Measurements from ENCODE around the gene GAB1.

Gene GAB1

GRCh38 chr4:143336781-143337599 lies at the start of gene GAB1:
Gene GAB1, plus strand, starts transcription at chr4:143336876. Its CDS starts 313 bp downstream, at chr4:143337189.
- DNase-seq (ENCODE audit: low read depth, low spot score): no peak

GRCh38 chr4:143287572-143287923 lies 49.1 kb upstream of the GAB1 start:
- DNase-seq (ENCODE audit: low read depth, low spot score): no peak

GRCh38 chr4:143288171-143288570 lies 48.5 kb upstream of the GAB1 start:
- DNase-seq (ENCODE audit: low read depth, low spot score): no peak

- DNase-seq (ENCODE audit: low read depth, low spot score): no peak
Measured at GRCh38 chr4:143289370-143289769, 47.3 kb upstream of the GAB1 start.

GRCh38 chr4:143291314-143291713 lies 45.4 kb upstream of the GAB1 start:
- DNase-seq (ENCODE audit: low read depth, low spot score): no peak

GRCh38 chr4:143292858-143293257 lies 43.8 kb upstream of the GAB1 start:
- no peak for DNase-seq (ENCODE audit: low read depth, low spot score)

- no peak for DNase-seq (ENCODE audit: low read depth, low spot score)
Measured at GRCh38 chr4:143294310-143294709, 42.4 kb upstream of the GAB1 start.

GRCh38 chr4:143294710-143295275 lies 41.9 kb upstream of the GAB1 start:
- no peak for DNase-seq (ENCODE audit: low read depth, low spot score)

GRCh38 chr4:143296397-143297067 lies 40.1 kb upstream of the GAB1 start:
- no peak for DNase-seq (ENCODE audit: low read depth, low spot score)

- no peak for DNase-seq (ENCODE audit: low read depth, low spot score)
Measured at GRCh38 chr4:143300860-143301259, 35.8 kb upstream of the GAB1 start.

GRCh38 chr4:143302536-143302935 lies 34.1 kb upstream of the GAB1 start:
- no peak for DNase-seq (ENCODE audit: low read depth, low spot score)

GRCh38 chr4:143306788-143307187 lies 29.9 kb upstream of the GAB1 start:
- DNase-seq (ENCODE audit: low read depth, low spot score): no peak

- DNase-seq (ENCODE audit: low read depth, low spot score): no peak
Measured at GRCh38 chr4:143307531-143307930, 29.1 kb upstream of the GAB1 start.

GRCh38 chr4:143308377-143308776 lies 28.3 kb upstream of the GAB1 start:
- no peak for DNase-seq (ENCODE audit: low read depth, low spot score)

GRCh38 chr4:143311924-143312323 lies 24.8 kb upstream of the GAB1 start:
- no peak for DNase-seq (ENCODE audit: low read depth, low spot score)

GRCh38 chr4:143313521-143313920 lies 23.2 kb upstream of the GAB1 start:
- no peak for DNase-seq (ENCODE audit: low read depth, low spot score)

- no peak for DNase-seq (ENCODE audit: low read depth, low spot score)
Measured at GRCh38 chr4:143313996-143314395, 22.7 kb upstream of the GAB1 start.

- no peak for DNase-seq (ENCODE audit: low read depth, low spot score)
Measured at GRCh38 chr4:143320113-143320512, 16.6 kb upstream of the GAB1 start.

- no peak for DNase-seq (ENCODE audit: low read depth, low spot score)
Measured at GRCh38 chr4:143326735-143327134, 9.9 kb upstream of the GAB1 start.

GRCh38 chr4:143329985-143330384 lies 6.7 kb upstream of the GAB1 start:
- DNase-seq (ENCODE audit: low read depth, low spot score): no peak

- no peak for DNase-seq (ENCODE audit: low read depth, low spot score)
Measured at GRCh38 chr4:143335979-143336780, 496 bp upstream of the GAB1 start.

All from activated naive CD8-positive, alpha-beta T cell treated with anti-CD3 and anti-CD28 coated beads, Interleukin-2, amount 50 U/mL, for 16 hours (primary cell).